ENCODE data around the gene RAPGEF1. TPM values are rescaled to one million over a fixed set of nuclear protein-coding genes. Genes with fewer than 3 reads are reported as not detected.

Gene RAPGEF1
- total RNA-seq, 4 donors from 2014 or later = 13.1 to 73.7 (median 26.2) TPM

DNA sequence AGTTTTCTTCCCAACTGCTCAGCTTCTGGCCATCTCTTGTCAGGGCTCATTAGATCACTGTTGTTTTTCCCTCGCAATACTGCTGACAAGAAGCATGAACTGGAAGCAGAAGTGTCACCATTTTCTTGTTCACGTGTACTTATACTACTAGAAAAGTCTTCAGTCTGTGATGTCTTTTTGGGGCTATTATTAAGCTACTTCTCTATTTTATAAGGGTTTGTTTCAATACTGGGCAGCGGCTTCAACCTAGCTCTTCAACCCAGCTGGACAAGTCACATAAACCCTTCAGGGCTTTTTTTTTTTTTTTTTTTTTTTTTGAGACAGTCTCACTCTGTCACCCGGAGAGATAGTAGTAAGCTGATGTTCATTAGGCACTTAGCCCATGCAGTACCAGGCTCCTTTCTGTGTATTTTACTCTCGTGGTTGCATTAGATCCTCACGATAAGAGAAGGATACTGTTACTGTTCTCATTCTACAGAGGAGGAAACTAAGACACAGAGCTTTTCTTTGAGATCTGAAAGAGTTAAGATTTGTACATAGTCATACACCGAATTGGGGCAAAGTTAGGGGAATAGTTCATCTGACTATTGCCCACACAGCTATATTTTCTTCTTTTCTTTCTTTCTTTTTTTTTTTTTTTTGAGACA, 20.5 kb downstream of the RAPGEF1 start:
- H3K27ac ChIP-seq = peak overlapping the region in 1 of 2 donors; percentile 20
- TF ChIP-seq, protein P1, sequence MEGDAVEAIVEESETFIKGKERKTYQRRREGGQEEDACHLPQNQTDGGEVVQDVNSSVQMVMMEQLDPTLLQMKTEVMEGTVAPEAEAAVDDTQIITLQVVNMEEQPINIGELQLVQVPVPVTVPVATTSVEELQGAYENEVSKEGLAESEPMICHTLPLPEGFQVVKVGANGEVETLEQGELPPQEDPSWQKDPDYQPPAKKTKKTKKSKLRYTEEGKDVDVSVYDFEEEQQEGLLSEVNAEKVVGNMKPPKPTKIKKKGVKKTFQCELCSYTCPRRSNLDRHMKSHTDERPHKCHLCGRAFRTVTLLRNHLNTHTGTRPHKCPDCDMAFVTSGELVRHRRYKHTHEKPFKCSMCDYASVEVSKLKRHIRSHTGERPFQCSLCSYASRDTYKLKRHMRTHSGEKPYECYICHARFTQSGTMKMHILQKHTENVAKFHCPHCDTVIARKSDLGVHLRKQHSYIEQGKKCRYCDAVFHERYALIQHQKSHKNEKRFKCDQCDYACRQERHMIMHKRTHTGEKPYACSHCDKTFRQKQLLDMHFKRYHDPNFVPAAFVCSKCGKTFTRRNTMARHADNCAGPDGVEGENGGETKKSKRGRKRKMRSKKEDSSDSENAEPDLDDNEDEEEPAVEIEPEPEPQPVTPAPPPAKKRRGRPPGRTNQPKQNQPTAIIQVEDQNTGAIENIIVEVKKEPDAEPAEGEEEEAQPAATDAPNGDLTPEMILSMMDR (IDR thresholded peaks at IDR 0.05) = no peak
- no peak for TF ChIP-seq POLR2A (IDR thresholded peaks at IDR 0.05)
- H3K4me1 ChIP-seq = no peaks in the 10 kb centered on the region

DNA sequence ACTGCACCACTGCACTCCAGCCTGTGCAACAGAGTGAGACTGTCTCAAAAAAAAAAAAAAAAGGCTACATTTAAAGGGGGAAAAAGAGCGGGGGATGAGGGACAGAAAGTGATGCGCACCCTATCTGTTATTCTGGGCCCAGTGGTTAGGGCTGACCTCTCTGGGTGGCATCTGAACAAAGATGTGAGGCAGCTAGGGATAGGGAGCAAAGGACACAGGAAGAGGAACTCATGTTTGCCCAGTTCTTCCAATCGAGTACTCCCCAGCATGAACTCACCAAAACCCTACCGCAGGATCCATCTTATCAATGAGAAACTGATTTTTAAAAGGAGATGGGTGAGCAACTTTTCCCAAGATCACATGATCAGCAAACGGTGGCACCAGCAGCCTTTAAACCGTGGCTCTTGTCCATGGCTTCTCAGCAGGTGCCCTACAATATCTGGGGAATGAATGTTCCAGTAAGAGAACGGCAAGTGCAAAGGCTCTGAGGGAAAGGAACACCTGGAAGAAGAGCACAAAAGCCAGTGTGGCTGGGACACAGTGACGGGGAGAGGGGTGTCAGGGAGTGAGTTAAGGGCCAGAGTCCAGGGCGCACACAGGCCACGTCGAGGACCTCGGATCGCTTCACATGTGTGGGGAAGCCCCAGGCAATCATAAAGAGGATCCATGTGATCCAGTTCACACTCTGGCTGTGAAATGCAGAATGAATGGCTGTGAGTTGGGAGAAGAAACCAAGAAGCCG, 22.0 kb downstream of the RAPGEF1 start:
- no peaks in the 10 kb centered on the region for H3K9me3 ChIP-seq
- H3K36me3 ChIP-seq = no peaks in the 10 kb centered on the region
- H3K27me3 ChIP-seq = no peaks in the 10 kb centered on the region
- H3K27ac ChIP-seq = peak overlapping the region in 1 of 2 donors; percentile 17
- no peaks in the 10 kb centered on the region for H3K4me1 ChIP-seq
- no peak overlapping the region for H3K4me3 ChIP-seq
- DNase-seq = no peak
- no peak for TF ChIP-seq POLR2A (IDR thresholded peaks at IDR 0.05)
- TF ChIP-seq, protein P1 (IDR thresholded peaks at IDR 0.05) = no peak
- intact Hi-C loops (cut with DNase I; ENCODE audit: low total_unique reads) = no loop called here

More for the DNA sequence above, 20.5 kb downstream of the RAPGEF1 start:
- DNase-seq = no peak
- Histone ChIP-seq H3K36me3 (no peaks in the 10 kb centered on the region), H3K4me3 (no peak overlapping the region), H3K9me3 (no peaks in the 10 kb centered on the region), H3K27me3 (no peaks in the 10 kb centered on the region)
- intact Hi-C loops (cut with DNase I; ENCODE audit: low total_unique reads) = no loop called here

DNA sequence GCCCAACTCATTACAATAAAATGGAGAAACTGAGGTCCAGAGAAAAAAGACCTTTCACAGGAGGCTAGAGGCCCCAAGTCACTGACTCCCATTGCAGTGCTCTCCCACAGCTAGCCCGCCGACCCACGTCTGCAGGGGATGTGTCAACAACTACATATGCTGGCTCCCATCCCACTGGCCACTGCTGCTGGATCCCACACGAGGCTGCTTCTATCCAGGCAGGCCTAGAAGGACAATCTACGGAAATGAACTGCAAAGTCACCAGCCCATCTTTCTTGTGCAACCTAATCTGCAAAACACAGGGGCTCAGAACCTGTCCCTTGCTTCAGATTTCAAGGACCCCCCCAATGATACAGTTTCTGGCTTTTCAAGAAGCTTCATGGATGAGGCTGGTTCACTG, 24.0 kb downstream of the RAPGEF1 start:
- no peaks in the 10 kb centered on the region for H3K36me3 ChIP-seq
- no peaks in the 10 kb centered on the region for H3K4me1 ChIP-seq
- peak in 1 of 2 donors; percentile 42 for DNase-seq
- TF ChIP-seq POLR2A (IDR thresholded peaks at IDR 0.05) = no peak
- TF ChIP-seq, protein P1 (IDR thresholded peaks at IDR 0.05) = no peak
- peak overlapping the region; percentile 1 to 95 for H3K27ac ChIP-seq
- H3K27me3 ChIP-seq = no peaks in the 10 kb centered on the region
- no peaks in the 10 kb centered on the region for H3K9me3 ChIP-seq
- intact Hi-C loops (cut with DNase I; ENCODE audit: low total_unique reads) = no loop called here
- no peak overlapping the region for H3K4me3 ChIP-seq

DNA sequence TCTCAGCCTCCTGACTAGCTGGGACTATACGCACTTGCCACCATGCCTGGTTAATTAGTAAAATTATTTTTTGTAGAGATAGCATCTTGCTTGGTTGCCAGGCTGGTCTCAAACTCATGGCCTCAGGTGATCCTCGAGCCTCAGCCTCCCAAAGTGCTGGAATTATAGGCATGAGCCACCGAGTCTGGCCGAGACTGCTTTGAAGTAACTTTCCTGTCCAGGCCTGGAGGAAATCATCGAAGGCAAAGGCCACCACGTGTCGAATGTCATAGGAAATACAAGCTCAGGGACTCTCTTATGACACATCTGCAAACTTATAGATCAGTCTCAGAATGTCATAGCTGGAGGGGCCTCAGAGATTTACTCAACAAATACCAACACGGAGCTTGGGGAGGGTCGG, 25.1 kb downstream of the RAPGEF1 start:
- no peak overlapping the region for H3K4me3 ChIP-seq
- TF ChIP-seq POLR2A (IDR thresholded peaks at IDR 0.05) = no peak
- TF ChIP-seq, protein P1 (IDR thresholded peaks at IDR 0.05) = no peak
- peak overlapping the region; percentile 75 to 95 for H3K27ac ChIP-seq
- H3K36me3 ChIP-seq = no peaks in the 10 kb centered on the region
- no peaks in the 10 kb centered on the region for H3K4me1 ChIP-seq
- no peak for DNase-seq
- intact Hi-C loops (cut with DNase I; ENCODE audit: low total_unique reads) = no loop called here
- no peaks in the 10 kb centered on the region for H3K9me3 ChIP-seq
- no peaks in the 10 kb centered on the region for H3K27me3 ChIP-seq

DNA sequence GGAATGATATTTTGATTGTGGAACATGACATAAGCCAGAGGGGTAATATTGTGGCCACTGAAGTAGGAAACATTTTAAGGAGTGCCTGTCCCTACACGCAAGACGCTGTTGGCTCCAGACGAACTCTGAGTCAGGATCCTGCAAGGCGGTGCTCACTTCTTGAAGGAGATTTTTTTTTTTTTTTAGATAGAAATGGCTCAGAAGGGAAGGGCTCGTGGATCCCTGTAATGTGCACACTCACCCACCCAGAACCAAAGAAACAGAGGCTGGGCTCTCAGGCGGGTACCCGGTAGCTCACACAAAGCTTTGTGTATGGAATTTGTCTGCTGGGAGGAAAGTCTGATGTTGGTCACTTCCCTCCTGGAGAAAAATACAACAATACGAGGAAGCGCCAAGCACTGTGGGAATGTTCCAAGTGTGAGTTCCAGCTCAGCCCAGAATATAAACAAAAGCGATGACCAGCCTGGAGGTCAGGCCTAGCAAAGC, 25.7 kb downstream of the RAPGEF1 start:
- Histone ChIP-seq H3K9me3 (no peaks in the 10 kb centered on the region), H3K4me3 (no peak overlapping the region), H3K27me3 (no peaks in the 10 kb centered on the region), H3K4me1 (no peaks in the 10 kb centered on the region), H3K27ac (peak overlapping the region; percentile 75 to 95), H3K36me3 (no peaks in the 10 kb centered on the region)
- intact Hi-C loops (cut with DNase I; ENCODE audit: low total_unique reads) = no loop called here
- TF ChIP-seq, protein P1 (IDR thresholded peaks at IDR 0.05) = no peak
- TF ChIP-seq POLR2A (IDR thresholded peaks at IDR 0.05) = peak in 1 of 2 donors; percentile 29
- DNase-seq = peak; percentile 50 to 80

All from uterus (tissue), 4 donors.